HG03520 (cell line): Measurements from ENCODE around the gene ZNHIT1.

ENCODE experiments used
- ATAC-seq: cut with Tn5 transposase; IDR thresholded peaks from one replicate; pipeline ENCODE4 v1.9.1; 2021; ENCODE audit warnings: mild to moderate bottlenecking, moderate library complexity; ENCODE audit not compliant: unreplicated experiment

The ZNHIT1 gene

DNA sequence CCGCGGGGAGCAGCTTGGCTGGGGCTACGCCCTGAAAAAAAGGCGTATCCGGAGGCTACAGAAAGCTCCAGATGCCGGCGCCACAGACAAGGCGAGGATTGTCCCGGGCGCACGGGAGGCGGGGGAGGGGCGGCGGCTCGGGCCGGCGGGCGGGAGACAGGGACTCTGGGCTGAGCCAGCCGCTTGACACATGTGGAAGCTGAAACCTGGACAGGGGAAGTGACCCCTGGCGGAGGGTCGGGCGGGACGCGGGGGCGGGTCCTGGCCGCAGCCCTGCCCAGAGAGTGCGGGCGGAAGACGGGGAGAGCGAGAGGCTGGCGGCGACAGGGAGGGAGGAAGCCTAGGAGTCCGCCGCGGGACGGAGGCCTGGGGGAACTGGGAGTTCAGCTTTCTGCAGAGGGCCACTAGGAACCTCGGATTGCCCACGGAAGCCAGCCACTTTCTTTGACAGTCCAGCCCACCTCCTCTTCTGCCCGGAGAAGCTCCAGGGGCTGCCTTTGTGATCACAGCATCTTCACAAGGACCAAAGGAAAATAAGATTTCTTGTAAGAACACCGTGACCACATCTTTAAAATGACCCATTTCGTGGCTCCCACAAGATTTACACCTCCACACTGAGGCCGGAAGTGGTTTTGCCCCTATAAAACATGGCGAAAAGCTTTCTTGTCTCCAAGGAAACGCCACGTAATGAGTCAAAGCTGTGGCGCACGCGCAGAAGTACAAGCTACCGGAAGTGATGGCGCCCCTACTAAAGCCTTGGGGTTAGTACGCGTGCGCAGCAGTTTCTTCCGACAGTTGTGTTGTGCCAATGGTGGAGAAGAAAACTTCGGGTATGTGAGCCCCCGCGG lies at the start of gene ZNHIT1, which contains the start of gene PLOD3:
ZNHIT1 (plus strand) TSS at position 778 of the 848 bp plus-strand sequence; CDS start at position 809, 31 bp downstream.
PLOD3 (minus strand) TSS at position 194 of the 848 bp plus-strand sequence. CDS start 307 bp downstream, outside the sequence.
- peak; percentile 68 for ATAC-seq

DNA sequence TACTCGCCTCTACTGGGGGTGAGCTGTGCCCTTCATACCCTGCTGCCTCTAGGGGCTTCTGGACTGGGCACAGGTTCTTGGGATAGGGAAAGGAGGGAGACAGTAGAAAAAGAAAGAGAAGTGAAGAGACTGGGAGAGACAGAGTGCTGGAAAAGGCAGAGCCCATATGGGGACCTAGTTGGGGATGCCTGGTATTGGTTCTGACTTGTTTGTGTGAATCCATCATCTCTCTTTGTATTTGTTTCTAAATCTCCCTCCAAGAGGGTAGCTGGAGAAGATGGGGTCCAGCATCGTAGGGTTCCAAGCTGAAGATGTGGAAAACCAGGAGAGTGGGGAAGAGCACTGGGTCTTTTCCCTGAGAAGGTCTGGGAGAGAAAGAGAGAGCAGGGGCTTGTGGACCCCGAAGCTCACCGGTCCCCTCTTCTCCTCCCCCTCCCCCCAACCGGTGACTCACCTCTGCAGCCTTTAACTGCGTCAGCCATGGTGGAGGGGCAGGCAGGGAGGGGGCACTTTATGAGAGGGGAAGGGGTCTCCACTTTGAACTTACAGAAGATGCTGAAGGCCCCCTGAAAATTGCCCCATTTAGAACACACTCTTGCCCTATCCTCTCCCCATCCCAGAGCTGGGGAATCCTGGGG lies 49.4 kb upstream of the ZNHIT1 start:
- ATAC-seq: no peak

DNA sequence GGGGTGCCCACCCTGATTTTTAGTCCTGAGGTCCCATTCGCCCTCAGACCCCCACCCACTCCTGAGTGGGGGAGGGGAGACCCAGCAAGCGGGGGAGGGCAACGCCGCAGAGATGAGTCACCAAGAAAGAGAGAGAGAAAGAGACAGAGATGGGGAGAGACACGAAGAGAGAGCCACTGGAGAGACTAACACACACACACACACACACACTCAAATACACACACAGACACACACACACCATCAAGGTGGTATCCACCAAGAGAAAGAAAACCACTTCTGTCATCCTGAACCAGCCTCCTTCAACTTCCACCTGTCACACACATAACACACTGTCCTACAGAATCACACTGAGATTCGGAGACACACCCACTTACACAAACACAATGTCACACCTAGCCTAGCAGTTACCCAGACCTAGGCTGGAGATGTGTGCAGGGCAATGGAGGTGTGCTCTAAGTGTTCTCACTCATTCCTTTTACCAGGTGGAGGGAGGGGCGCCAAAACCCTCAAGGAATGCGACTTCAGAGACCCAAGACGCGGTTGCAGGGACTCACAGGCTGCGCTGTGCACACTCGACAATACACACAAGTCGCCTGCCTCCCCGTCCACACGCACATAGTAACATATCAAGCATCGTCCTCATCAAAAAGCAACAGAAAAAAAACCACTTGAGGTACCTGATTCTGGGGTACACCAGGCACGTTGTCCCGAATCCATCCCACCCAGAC lies 48.7 kb upstream of the ZNHIT1 start:
- ATAC-seq: no peak

DNA sequence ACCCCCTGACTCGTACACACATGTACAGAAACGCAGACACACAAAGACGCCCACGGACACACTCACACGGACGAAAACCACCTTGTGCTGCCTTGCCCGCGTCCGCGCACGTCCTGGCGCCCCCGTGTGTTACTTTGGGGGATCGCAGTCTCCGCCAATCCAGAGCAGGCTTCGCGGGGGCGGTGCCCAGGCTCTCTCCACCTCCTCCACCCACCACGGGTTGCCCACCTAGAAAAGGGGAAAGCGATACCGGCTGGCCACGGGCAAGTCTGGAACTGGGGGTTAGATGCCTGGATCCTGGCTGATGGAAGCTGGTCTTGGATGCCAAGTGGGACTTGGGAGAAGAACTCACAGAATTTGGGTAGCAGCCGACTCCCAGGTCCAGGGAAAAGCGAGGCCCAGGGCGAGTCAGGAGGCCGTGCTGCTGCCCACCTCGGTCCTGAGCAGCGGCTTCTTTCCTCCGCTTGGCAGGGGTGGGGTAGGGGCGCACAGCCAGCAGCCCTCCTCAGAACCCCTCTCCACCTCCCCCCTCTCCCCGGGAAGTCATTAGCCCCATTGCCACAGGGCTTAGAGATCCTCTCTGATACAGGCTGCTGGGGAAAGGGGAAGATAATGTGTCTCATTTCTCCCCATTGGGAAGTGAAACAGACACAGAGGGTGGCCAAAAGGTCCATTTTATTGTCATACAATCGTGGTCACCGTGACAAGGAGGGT lies 48.0 kb upstream of the ZNHIT1 start:
- no peak for ATAC-seq

DNA sequence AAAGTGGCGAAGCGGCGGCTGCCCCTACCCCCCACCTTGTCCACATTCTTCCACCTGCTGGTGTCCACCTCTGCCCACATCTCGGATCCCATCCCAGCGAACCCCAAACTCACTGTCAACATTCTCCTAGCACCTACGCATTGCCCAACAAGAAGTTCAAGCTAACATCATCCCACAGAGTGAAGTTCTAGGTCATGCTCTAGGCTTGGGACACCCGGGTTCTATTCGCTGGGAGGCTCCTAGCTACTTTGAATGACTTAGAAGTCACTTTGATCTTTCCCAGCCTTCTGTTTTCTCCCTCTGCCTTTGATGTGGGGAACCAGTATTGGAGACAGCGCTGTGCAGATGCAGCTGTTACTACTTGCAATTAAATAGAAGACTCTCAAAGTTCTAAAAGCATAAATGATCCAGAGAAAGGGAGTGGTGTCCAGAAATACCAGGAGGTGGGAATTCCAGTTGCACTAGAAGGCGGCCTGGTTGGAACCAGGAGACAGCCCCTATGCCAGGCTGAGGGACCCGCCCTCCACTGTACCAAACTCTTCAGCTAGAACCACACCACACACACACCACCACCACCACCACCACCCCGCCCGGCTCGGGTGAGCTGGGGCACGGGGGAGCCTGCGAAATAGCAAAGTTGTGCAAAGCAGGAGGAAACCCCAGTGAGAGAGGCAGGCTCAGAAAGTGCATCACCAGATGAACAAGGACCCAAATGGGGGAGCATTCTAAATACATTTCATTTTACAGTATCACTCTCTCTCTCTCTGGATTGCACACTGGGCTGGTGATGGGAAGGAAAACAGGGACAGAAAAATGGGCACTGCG lies 47.1 kb upstream of the ZNHIT1 start:
- ATAC-seq: no peak

DNA sequence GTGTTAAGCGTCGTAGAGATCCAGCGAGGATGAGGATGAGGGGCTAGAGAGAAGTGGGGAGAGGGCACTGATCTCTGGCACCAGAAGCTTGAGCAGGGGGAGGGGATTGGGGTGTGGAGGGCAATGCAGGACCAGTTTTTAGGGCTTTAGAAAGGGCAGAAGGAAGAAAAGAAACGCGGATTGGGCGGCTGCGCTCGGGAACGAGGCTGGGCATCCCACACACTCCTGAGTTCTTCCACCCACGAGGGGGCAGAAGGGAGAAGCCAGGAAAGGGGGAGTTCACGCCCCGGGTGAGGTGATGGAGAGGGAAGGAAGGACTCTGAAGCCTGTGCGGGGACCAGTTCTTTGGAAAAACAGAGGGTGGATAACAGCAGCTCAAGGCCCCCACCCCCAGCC lies 46.5 kb upstream of the ZNHIT1 start:
- no peak for ATAC-seq

DNA sequence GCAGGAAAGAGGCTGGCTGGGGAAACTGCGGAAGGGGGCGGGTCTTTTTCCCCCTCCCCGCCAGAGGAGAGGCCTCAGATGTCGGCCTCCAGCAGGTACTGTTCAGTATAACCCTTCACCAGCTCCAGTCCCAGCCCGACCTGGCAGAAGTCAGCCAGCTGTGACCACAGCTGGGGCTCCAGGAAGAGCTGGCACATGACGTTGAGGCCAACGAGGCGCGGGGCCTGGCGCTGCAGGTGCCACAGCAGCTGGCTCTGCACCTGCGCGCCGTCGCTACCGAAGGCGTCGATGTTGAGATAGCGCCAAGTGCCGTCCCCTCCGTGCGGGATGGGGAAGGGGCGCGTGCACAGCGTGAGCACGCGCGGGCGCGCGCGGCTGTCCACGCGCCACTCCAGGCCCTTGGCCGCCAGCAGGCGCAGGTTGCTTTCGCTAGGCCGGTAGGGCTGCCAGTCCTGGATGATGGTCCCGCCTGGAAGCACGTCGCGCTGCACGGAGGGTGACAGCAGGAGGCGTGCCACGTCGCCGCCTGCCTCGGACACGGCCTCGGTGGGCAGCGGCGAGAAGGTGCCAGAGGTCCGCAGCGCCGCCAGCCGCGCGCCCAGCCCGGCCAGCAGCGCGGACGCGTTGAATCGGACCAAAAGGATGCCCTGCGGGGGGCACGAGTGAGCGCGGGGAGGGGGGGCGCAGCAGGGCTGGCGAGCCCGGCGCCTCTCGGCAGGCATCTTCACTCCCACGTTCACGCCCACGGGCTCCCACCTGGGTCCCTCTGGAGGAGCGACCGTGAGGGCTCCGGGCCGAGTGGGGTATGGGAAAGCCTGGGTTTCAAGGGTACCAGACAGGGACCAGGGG lies 45.7 kb upstream of the ZNHIT1 start:
- ATAC-seq: no peak

DNA sequence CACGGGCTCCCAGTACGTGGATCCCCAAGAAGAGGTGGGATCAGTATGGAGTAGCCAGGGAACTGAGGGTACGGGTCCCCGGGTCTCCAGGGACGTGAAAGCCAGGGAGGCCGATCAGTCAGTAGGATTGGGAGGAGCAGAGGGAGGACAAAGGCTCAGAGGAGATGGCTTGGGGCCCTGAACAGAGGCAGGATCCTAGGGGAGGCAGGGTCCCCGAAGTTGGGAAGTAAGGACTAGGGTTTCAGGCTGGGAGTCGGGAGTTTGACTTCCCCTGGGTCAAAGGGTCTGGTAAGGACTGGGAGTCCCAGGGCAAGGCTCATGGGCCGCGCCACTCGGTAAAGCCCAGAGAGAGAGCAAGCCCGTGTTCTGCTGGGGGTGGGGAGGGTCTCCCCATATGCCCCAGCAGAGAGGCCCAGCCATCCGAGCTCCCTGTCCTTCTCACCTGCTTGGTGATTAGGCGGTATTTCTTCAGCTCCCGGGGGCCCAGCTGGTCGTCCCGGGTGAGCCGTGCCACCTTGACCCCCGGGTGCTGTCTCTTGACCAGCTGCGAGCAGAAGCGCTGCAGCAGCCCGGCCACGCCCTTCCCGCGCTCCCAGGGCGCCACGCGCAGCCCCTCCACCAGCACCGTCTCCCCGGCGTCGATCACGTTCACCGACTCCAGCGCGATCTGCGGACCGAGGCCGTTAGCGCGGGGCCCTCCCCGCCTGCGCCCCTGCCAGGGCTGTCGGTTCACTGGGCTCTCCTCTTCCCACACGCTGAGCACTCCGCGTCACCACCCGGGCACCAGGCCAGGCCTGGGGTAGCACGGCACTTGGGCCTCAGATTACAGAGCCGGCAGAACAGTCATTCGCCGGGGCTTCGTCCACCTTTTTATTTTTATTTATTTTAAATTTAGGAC lies 44.9 kb upstream of the ZNHIT1 start:
- no peak for ATAC-seq

DNA sequence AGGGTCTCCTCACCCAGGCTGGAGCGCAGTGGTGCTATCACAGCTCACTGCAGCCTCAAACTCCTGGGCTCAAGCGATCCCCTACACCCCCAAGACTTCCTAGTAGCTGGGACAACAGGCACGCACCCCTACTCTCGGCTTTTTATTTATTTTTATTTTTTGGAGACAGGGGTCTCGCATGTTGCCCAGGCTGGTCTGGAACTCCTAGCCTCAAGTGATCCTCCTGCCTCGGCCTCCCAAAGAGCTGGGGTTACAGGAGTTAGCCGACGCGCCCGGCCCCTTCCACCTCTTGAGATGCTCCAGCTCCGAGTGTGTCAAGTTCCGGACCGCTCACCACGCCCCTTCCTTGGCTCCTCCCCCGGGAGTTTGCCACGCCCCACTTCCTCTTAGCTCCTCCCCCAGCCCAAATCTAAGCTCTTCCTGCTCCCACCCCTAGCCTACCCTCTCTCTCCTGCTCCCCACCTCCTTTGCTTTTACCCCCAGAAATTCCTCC lies 44.2 kb upstream of the ZNHIT1 start:
- ATAC-seq: no peak

DNA sequence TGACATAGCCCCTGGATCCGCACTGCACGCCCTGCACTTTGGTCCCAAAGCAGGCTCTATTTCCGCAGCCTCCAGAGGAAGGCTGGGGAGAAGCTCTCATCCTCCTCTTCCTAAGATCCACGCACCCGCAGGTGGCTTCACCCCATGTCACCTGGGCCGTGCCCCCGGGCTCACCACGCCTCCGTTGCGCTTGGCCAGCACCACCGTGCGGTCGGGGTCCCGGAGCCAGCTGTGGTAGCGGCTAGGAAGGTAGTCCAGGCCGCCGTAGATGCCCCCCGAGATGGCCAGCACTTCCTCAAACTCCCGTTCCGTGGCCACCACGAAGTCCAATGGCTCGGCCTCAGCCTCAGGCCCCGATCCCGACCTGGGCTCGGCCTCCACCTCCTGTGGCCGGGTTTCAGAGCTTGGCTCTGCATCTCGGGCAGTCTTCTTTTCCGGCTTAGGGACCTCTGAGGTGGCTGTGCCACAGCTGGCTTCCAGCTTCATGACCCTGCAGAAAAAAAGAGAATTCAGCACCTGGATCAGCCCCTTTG lies 43.6 kb upstream of the ZNHIT1 start:
- no peak for ATAC-seq

DNA sequence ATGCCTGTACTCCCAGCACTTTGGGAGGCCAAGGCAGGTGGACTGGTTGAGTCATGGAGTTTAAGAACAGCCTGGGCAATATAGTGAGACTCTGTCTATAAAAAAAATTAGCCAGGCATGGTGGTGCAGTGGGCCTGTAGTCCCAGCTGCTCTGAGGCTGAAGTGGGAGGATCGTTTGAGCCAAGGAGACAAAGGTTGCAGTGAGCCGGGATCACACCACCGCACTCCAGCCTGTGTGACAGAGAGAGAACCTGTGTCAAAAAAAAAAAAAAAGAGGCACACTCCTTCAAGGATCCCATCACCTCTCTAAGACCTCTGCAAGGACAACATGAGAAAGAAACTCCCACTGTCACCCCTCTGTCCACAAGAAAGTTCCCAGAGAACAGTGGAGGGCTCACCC lies 42.3 kb upstream of the ZNHIT1 start:
- no peak for ATAC-seq

DNA sequence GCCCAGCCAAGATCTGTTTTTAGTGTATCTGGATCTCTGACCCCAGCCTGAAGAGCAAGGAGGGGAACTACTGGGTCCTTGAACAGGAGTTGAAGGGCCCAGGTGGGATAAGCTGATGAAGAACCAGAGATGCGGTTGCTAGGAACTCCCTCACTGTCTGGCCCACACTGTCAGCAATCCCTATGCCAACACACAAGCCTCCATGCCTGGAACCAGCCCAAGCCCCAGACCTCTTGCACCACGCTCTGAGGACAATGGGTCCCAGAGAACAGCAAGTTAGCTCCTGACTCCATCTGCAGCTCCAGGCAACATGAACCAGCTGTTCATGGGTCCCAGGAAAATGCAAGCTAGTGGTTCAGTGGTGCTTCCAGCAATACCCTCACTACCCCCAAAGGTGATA lies 40.3 kb upstream of the ZNHIT1 start:
- ATAC-seq: no peak

DNA sequence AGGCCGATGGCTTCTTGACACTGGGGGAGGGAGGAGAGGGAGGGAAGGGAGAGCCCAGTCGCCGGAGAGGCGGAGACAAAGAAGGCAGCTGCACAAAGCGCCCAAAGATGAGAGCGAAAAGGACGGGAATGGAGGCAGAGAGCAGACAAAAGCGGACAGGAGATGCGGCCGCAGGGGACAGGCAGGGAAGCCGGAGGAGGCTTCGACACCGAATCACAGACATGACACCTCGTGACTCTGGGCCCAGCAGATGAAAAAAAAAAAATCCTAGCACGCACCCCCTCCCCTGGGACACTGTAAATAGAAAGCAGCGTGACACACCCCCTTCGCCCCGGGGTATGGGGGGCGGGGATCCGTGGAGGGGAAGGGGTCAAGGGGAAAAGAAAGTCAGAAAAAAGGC lies 38.8 kb upstream of the ZNHIT1 start:
- no peak for ATAC-seq

DNA sequence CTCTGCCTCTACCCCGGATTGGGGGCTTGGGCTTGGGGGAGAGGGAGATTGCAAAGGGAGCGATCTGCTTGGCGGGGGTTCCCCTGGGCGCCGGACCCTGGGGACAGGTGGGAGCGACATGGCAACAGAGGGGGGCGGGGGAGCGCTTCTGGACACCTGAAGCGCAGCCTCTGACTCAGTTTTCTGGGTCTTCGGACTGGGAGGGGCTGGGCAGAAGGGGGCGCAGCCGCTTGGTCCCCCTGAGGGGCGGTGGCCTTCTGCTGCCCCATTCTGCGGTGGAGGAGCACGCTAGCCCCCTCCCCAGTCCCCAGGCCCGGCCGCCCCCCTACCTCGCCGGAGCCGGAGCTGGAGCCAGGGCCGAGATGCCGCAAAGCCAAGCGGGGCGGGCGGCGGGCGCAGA lies 38.3 kb upstream of the ZNHIT1 start:
- no peak for ATAC-seq

DNA sequence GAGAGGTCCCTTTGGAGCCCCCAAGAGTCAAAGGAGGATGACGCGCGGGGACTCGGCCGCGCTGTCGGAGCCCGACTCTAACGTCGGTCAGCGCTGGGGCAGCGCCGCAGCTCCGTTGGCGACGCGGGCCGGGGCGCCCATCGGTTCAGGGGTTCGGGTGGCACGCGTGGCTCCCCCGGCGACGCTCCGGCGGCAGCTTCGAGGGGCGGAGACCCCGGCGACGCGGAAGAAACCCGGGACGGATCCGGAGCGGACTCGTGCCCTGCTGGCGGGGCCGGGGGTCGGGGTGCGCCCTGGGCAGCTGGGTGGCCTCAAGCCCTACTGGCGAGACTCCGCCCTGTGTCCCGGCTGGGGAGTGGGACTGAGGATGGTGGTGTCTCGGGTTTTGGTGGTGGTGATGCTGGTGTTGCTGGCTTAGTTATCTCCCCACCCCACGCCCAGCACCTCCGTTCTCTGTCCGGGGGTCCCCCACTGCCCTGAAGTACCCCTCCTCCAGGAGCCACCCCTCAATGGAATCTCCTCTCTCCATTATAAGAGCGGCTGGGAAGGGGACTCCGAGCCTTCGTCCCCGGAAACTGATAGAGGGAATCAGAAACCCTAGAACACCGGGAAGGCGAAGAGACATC lies 37.7 kb upstream of the ZNHIT1 start, which contains the start of gene NAT16:
NAT16 (minus strand) TSS at position 164 of the 626 bp plus-strand sequence. CDS start 5,486 bp downstream, outside the sequence.
- no peak for ATAC-seq

DNA sequence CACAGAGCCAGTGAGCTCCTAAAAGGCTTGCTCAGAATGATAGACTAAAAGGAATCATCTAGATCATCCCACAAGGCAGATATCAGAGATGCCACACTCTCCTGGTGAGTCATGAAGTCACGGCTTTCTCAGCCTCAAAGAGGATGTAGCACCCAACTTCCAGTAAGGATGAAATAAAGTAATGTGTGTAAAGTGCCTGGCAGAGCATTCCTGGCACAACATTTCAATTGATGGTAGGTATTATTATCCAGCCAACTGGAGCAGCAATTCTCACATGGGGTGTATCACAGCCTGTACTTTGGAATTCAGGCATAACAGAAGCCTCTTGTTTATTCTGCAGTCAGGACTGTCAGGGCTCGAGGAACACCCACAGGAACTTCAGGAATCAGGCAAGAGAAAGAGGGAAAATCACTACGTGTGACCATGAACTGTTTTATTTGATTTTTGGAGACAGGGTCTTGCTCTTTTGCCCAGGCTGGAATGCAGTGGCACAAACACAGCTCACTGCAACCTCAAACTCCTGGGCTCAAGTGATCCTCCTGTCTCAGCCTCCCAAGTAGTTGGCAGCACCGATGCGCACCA lies 32.6 kb upstream of the ZNHIT1 start:
- ATAC-seq: no peak

DNA sequence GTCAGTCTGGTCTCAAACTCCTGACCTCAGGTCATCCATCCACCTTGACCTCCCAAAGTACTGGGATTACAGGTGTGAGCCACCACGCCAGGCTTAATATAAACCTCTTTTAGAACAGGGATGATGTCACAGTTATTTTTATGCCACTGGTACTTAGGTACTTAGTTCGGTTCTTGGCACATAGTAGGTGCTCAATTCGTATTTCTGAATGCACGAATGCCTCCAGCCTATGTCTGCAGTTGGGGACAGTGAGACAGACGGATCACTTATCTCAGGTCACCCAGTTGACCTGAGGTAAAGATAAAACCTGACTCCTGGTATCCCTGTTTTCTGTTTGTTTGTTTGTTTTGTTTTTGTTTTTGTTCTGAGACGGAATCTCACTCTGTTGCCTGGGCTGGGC lies 31.8 kb upstream of the ZNHIT1 start:
- no peak for ATAC-seq
